PC-3 (cell line): ENCODE data around the gene CLDN12.

ENCODE experiments used
- CTCF ChIP-seq: fragments of 300-600 bp; sonication (generic); conservative IDR thresholded peaks from 2 replicates; pipeline ENCODE4 v1.5.1; 2017; ENCODE audit warnings: antibody characterized with exemption, low read depth, mild to moderate bottlenecking, low read length
- EZH2 ChIP-seq: fragments of 300-600 bp; sonication (generic); IDR thresholded peaks from one replicate; pipeline ENCODE4 v1.6.1; 2017; ENCODE audit warnings: antibody characterized with exemption, mild to moderate bottlenecking, low read length; ENCODE audit not compliant: unreplicated experiment
- EZH2phosphoT487 ChIP-seq: fragments of 300-600 bp; sonication (generic); IDR thresholded peaks from 2 replicates; pipeline ENCODE4 v1.6.1; 2018; ENCODE audit warnings: mild to moderate bottlenecking, antibody characterized with exemption, low read length, borderline replicate concordance

GRCh38 chr7:90430614-90431460 lies 27.6 kb downstream of the CLDN12 start:
- TF ChIP-seq CTCF: no peak
- no peak for TF ChIP-seq EZH2
- no peak for TF ChIP-seq EZH2phosphoT487
